ENCODE data around the gene PARVA.

DNA sequence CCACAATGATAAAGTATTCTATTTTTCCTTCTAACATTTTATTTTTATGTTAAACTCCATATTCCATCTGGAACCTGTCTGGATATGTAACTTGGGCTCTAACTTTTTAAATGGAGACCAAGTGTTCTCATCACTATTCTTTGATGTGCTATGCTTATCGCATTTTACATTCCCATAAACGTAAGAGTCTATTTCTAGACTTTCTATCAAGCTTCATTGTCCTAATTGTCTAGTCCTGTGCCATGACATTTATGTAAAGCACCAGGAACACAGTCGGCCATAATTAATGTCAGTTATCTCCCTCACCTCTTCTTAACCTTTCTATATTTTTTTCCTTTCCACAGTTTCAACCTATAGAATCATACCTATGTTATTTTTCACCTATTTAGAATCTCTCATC lies 183.0 kb downstream of the PARVA start:
- TF ChIP-seq GATA3 (IDR thresholded peaks at IDR 0.05; ENCODE audit: low read depth, low read length) (no peak), GATA2 (IDR thresholded peaks at IDR 0.05; ENCODE audit: low read depth, low read length) (no peak)
